Measurements from ENCODE around the gene TJP2.
A peak's percentile ranks its signal among the peaks of the same experiment; 100 is the strongest.
"Not testable (repeated sequence)": the region's sequence is repeated elsewhere in the genome, so short reads cannot be mapped to it uniquely, and the experiment has no call there.

TJP2 gene

DNA sequence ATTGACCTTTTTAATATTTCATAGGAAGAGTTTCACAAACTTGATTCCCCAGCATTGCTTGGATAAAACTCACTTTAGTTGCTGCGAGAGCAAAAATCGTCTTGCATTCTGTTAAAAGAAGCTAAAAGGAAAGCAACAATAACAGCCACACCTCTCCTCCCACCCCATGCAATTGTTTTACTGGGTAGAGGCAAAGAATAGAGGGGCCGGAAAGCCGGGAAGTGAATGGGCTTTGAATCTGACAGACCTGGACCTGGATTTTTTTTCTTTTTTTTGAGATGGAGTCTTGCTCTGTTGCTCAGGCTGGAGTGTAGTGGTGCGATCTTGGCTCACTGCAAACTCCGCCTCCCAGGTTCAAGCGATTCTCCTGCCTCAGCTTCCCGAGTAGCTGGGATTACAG is 9.5 kb upstream of the TJP2 start:
- DNase-seq = not testable (repeated sequence)

DNA sequence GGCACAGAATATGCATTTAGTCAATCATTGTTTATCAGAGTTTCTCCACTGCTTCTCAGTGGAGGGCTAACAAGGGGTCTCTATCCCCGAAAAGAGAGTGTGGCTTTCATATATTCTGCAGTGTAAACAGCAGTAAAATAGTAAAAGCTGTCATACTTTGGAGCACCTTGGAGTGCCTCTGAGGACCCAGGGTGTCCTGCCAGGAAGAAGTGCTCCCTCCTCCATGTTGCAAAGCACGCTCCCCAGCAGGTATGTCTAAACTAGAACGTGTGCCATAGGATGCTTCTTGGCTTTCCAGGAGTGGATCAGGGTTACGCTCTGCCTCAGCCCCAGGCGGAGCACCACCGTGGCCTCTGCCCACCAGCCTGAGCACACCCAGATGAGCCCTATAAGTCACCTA is 8.5 kb upstream of the TJP2 start:
- DNase-seq = no peak

DNA sequence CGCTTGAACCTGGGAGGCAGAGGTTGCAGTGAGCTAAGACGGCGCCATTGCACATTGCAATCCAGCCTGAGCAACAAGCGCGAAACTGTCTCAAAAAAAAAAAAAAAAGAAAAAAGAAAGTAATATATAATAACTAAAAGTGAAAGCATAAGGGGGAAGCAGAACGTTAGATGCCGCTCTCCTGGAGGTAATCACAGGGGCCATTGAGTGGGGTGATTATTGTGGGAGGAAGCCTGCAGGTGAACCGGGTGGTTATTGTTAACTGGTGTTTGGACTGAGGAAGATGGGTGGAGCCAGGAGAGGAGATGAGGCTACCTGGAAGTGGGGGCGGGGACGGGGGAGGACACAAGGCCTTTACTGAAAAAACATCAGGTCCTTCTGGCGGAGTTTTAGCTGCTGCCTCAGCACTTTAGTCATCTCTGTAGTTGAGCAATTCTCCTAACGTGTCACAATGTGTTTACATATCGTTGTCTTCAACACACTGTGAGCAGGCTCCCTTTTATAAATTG is 5.3 kb upstream of the TJP2 start:
- peak; percentile 66 for DNase-seq

DNA sequence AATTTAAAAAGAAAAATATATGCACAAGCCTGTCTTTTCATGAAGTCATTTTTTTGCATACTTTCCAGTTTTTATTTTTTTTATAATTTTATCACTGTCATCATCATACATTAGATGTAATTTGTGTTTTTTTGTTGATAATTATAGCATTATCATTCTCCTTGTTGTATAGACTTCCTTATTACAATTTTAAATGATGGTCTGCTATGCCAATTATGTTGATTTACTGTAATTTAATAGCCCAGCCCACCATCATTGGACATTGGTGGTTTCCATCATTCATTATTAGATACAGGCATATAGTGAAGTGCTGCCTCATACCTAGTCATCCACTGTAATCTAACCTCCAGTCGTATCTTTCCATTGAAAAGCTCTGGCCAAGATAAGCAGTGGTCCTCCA is 3.8 kb upstream of the TJP2 start:
- DNase-seq = no peak

DNA sequence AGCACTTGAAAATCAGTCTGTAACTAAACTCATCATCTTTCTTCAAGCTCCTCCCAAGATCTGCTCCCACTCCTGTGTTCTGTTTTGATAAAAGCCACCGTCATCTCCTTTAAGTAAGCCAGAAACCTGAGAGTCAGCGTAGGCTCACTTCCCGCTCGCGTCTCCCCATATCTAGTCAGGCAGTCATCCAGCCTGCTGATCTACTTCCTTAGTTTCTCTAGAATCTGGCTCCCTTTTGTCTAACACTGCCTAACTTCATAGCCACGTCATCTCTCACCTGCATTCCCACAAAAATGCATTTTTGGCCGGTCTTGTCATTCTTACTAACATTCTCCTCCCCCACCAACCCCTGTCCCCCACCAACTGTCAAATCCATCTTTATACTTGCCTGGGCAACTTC is 3.0 kb upstream of the TJP2 start:
- DNase-seq = no peak

DNA sequence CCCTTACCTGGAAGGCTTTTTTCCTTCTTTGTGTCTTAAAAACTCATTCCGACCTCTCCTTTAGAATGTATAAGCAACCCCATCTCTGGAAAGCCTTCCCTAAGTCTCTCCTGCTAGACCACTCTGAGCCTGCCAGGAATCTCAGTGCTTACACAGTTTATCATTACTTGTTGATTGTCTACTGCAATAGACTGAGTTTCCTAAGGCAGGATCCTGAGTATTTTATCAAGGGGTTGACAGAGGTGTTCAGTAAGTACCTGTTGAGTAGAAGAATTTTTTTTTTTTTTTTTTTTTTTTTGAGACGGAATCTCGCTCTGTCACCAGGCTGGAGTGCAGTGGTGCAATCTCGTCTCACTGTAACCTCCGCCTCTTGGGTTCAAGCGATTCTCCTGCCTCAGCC is 2.6 kb upstream of the TJP2 start:
- DNase-seq = no peak

DNA sequence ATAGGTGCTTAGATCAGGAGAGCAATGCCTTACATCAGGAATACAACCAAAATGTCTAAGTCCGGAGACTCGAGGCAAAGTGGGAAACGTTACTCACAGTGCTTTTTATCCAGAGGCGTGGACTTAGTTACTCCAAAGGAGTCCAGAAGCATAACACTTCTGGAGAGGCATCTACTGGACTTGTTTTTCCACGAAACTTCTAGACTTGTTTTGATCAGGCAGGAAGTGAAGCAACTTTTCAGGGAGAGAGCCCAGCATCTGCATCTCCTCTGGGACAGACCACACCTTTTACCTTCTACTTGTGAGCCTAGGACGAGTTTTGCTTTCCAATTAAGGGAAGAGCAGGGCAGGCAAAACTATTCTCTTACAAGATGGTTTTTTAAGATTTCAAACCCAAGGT is 1.2 kb upstream of the TJP2 start:
- DNase-seq = no peak

DNA sequence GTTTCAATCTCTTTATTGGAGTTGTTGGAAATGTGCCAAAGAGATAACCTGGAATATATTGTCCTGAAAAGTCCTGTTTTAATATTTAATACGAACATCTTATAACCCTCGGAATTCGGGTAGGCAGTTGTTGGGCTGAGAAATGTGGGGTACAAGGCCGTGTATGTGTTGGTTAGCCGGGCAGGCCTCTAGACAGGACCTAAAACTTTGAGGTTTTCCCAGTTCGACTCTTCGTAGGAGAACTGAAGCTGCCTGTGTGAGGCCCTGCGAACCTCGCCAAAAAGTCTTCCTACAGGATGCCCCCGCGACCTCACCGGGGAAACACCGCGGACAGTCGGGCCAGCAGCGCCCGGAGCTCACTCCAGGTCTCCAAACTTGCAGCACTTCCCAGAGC is 583 bp upstream of the TJP2 start:
- peak; percentile 31 for DNase-seq

DNA sequence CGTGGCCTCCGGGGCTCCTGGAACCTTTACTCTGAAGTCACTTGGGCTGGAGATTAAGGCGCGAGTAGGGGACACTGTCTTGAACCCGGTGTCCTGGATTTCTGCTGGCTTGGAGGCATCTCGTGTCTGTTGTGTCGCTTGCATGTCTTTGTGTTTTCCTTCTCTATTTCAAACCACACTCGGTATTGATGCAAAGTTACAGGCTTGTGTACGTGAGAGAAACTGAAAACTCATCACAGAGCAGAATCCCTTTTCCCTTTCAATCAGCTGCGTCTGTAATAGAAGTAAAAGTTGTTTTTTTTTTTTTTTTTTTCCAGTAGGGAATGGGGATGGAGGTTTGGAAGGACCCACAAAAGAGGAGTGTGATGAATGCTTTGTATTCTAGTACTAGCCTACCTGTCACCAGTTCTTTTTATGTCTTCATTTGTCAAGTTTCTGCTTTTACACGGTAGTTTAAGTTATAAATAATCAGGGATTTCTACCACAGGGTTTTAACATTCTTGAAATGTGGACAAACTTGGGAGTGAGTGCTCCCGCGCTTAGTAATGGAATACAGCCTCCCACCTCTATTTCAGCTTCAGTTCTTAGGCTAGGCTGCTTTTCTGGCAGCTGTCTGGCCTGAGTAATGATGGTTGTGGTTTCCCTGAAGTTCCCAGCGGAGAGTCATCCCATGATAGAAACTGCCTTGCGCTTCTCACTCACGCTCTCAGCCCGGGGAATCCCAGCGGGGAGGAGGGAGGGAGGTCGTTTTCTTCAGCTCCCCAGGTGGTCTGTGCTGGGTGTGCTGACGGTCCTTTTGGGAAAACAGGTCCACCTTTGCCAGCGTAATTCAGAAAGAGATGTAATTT is 763 bp downstream of the TJP2 start:
- DNase-seq = peak; percentile 44

DNA sequence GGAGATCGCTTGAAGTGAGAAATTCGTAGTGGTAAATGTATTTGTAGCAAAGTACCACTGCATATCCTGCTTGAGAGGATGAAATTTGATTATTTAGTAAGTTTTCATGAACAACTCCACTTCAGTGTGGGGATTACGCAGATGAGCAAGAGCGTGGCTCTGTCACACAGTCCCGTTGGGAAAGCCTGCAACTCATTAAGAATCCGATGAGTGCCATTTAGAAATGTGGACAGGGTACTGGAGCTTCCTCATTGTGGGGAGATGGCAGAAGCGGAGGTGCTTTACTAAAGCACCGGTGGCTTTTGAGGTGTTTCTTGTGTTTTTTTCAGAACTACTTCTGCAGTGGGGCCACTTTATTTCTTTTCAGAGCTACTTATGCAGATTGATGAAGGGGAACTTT is 1.4 kb downstream of the TJP2 start:
- peak; percentile 20 for DNase-seq

DNA sequence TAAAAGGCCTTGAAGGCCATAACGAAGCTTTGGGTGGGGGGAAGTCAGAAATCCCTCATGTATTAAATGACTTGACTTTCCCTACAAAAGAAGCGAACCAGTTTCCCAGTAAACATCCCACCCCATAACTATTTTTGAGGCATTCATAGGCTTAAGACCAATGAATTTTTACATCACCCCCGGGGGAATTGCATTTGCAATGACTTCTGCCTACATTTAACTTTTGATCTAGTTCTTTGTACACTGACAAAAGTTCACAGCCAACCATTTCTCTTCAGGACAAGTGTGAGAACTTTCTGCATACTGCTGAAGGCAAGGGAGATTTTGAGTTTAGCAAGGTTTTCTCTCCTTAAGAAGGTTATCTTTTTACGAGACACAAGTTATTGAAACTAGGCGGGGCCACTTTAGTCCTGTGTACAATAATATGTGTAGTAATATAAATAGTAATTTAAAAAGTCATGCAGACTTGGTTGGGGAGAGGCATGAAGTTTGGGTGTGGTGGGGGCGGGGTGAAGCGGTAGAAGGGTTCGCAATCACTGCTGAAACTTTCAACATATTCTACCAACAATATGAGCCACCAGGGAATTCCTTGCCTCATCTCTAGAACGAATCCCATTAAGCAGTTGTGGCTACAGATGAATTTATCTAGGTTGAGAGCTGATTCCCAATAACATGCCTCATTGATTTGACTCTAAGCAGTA is 2.5 kb downstream of the TJP2 start:
- no peak for DNase-seq

DNA sequence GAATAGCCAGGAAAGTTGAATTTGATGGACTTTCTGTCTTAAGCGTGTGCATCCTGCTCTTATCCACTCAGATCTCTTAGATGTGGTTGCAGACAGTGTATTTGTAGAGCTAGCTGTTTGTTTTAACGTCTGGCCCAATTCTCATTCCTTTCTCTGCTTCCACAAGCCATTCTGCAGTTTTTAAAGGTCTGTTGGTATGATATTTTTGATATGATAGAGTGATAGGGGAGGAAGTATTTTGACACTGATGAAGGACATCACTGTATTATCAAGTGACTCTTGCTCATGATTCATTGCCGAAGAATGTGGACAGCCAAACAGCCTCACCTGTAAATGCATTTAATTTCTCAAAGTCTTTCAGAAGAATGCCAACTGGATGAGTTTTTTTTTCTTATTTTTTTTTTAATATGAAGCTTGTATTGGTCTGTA is 4.5 kb downstream of the TJP2 start:
- DNase-seq = no peak

DNA sequence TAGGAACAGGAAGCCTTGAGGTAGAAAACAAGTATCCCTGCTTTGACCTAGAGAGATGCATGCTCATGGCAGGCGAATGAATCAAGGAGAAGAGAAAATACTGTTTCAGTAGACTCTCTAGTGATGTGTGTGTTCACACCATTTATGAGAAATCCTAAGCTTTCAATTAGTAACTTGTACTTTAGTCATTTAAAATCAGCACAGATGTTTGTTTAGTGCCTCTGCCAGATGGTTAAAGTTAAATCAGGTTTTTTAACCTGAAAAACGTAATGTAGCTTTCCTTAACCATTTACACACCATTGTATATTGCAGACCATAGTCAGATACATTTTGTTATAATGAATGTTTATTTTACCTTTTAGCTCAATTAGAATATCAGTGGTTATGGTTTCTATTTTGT is 5.0 kb downstream of the TJP2 start:
- DNase-seq = no peak

DNA sequence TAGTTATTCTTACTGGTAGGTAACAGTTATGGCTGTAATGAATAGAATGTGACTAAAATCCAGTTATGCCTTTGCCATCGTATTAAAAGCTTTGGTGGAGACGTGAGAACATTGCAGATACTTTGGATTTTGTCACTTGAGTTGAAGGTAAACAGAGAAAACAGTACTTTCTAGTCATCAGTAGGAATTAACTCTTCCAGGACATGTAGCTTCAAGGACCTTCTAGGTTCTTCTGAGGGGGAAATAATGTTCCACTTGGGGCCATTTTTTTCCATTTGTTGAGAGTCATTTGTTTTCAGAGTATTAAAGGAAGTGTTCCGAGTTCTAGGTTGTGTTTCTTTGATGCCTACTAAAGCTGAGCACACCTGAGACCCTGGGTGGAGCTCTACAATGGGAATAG is 6.1 kb downstream of the TJP2 start:
- DNase-seq = no peak

DNA sequence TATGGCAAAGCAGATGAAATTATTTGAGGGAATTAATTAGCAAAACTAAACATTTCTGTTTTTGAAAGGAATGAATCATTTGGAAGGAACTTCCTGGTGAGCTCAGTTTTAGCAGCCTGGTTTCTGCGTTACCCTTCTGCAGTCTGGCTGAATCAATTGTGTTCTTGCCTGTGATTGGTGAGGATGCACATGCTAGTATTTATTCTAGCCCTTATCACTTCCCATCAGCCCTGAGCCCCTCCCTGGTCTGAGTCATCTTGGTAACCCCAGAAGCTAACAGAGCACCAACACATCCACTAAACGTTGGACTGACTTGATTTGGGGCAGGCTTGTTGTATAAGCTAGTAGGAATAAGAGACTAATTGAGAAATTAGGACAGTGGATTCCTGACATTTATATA is 6.6 kb downstream of the TJP2 start:
- peak; percentile 73 for DNase-seq

DNA sequence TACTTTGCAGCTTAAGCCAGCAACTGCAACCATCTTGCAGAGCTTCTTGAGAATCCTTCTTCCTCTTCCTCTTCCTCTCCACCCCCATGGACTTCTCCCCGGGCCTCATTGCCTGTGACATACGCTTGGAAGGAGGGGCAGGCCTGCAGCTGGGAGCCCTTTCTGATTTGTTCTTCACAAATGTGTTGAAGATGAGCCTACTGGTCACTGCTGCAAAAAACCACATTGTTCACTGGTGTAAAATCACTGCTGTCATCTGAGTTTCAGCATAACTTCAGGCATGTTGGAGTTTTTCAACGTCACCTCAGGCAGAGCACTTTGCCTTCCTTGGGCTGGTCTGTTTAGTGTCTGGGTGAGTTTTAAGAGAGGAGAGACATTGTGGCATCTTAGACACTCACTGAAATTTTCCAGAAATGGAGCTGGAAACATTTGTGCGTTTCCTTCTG is 7.9 kb downstream of the TJP2 start:
- DNase-seq = peak; percentile 82

DNA sequence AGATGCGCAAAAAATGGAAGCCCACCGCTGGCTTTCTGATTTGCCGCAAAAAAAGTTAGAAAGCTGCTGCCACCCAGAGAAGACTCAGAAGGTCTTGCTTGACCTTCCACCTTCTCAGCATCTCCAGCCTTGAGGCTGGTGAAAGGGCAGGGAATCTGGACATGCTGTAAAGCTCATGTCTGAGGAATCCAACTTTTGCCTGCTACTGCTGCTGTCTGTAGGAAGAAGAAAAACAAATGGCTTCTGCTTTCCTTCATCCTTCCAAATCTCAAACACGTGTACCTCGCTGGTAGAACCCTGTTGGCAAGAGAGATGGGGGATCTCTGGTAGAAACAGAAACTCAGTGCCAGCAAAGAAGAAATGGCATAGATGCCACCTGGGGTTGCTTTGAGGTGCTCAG is 10.2 kb downstream of the TJP2 start:
- no peak for DNase-seq

DNA sequence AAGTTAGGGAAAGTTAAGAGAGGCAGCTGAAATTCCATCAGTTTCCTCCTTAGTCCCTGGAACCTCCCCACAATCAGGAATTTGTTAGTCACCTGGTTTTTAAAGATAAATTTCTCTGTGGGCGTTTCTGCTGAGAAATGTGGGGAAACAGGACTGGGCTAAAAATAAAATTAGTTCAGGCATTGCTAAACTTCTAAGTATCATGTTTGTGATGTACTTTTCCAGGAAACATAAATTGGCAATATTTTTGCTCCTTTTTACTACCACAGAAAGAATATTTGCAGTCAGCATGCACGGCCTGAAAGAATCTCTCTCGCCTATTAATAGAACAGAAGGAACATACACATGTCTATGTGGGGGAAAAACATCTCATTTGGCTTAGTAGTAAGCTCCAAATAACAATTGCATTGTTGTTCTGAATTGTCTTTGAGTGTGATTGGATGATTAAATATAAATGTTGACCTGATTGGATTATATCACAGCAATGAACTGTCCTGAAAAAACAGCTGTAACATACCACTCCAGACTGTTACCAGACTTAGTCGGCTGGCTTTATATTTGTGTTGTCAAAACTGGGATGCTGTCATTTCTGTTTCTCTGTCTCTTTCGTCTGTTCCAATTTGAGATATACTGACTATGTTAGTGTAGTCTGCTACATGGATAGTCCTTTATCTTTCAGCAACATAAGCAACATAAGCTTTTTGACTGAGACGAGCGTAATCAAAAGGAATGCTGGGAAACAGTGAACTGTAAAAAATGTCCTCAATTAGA is 12.9 kb downstream of the TJP2 start:
- DNase-seq = no peak

DNA sequence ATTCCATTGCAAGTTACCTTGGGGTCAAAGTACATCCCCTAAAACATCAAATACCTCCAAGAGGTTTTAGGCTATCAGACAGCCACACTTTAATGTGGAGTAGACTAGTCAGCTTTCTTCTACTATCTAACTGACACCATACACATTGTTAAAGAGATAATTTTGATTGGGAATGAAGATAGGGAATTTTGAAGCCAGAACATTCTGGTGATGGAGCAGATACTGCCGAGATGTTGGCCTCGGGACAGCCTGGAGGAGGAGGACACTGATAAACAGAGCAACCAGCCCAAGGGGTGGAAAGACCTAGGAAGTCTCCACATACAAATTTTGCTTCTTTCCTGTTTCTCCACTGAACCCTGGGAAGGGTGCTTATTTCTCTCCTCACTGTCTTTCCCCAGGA is 14.9 kb downstream of the TJP2 start:
- DNase-seq = no peak

DNA sequence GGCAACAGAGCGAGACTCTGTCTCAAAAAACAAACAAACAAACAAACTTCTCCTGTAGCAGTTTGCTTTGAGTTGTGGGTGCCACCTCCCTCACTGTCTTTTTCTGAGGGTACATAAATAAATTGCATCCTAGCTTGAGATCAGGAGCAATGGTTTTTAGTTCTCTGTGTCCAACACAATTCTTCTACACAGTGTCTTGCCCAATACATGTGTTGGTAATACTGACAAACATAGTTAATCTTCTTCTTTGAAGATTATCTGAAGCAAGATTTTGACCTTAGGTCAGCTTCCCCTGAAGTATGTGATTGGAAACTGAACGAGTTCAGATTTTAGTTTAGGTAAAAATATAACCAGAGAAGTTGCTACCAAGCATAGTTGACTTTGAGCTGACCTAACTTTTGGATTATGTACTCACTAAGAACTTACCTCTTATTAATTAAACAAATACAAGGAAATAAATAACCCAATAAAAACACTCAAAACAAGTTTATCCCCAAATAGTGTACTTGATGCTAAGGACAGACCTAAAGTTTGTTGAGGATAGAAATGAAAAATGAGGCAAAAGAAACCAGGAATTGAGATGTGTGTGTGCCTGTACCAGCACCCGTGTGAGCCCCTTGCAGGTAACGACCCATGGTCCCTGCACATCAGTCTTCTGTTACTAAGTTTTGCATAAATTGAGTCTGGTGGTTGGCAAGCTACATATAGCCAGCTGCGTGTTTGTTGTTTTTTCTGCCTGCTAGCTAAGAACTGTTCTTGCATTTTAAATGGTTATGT is 16.2 kb downstream of the TJP2 start:
- DNase-seq = peak; percentile 12

DNA sequence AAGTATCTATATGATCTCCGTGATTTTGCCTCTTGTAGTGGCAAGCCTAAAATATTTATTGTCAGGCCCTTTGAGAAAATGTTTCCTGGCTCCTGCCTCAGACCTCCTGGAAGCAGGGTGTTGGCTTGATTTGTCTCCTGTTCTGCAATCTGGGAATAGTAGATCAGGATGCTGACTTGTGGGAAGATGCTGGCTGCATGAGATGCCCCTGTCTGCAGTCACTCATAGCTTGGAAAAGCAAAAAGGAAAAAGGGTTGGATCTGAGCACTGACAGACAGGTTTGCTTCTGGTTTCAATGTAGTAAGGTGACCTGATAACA is 16.7 kb downstream of the TJP2 start:
- no peak for DNase-seq

DNA sequence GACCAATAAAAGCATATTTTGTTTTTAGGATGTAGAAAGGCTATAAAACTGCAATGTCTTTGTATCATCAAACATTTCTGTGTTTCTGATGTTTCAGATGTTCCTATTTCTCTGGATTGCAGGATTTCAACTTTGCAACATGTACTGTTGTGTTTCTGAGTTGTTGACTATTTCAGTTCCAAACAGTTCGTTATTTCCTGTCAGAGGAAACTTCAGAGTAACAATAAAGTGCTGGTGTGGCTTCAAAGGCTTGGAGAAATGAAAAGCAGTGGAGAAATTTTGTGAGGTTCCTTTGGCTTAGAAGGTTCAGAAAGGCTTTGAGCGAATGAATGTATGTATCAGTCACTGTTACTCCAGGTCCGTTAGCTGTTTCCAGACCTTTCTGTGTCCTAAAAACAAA is 17.2 kb downstream of the TJP2 start:
- DNase-seq = no peak

DNA sequence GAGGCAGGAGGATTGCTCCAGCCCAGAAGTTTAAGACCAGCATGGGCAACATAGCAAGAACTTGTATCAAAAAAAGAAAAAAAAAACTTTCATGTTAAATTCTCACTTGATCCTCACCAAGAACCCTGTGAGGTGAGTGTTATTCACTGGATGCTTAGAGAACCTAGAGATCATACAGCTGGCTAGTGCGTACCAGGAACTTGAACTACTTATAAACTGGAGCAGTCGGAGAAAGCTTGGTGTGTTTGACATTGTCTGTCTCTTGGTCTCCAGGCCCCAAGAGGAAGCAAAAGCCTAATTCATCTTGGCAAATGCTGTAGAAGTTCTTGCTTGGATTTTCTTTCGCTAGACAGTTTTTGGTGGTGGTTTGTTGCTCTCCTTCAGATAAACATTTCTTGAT is 18.1 kb downstream of the TJP2 start:
- DNase-seq = no peak
